Dendritic cell treated with granulocyte-macrophage colony-stimulating factor and Interleukin-4, amounts not matched to agents 40 ng/mL and 50 ng/mL, for 4 days (primary cell): ENCODE results near the gene ATF7IP2.
"Not testable (repeated sequence)": the region's sequence is repeated elsewhere in the genome, so short reads cannot be mapped to it uniquely, and the experiment has no call there.

Experiments
- H3K27ac Mint-ChIP-seq: one replicate; pipeline ENCODE4 v1.8.0; 2022; ENCODE audit warnings: mild to moderate bottlenecking, mixed read lengths
- H3K27me3 Mint-ChIP-seq: one replicate; pipeline ENCODE4 v1.8.0; 2022; ENCODE audit warnings: mild to moderate bottlenecking, mixed read lengths
- H3K36me3 Mint-ChIP-seq: one replicate; pipeline ENCODE4 v1.8.0; 2022; ENCODE audit warnings: low read depth, mixed read lengths
- H3K4me1 Mint-ChIP-seq: one replicate; pipeline ENCODE4 v1.8.0; 2022; ENCODE audit warnings: low read depth, mixed read lengths
- H3K4me3 Mint-ChIP-seq: one replicate; pipeline ENCODE4 v1.8.0; 2022; ENCODE audit warnings: mild to moderate bottlenecking, moderate library complexity, mixed read lengths
- H3K9me3 Mint-ChIP-seq: one replicate; pipeline ENCODE4 v1.8.0; 2022; ENCODE audit warnings: mixed read lengths
- intact Hi-C: fragments of 100-400 bp; cut with micrococcal nuclease; formaldehyde crosslinking; loops from one replicate; pipeline ENCODE4 v1.15.0; 2022

ATF7IP2 gene

GRCh38 chr16:10366619-10367018 is 19.2 kb upstream of the ATF7IP2 start:
- H3K27me3 Mint-ChIP-seq, intact Hi-C loops, H3K27ac Mint-ChIP-seq, H3K36me3 Mint-ChIP-seq, H3K4me3 Mint-ChIP-seq, H3K4me1 Mint-ChIP-seq, H3K9me3 Mint-ChIP-seq: not testable (repeated sequence)

DNA sequence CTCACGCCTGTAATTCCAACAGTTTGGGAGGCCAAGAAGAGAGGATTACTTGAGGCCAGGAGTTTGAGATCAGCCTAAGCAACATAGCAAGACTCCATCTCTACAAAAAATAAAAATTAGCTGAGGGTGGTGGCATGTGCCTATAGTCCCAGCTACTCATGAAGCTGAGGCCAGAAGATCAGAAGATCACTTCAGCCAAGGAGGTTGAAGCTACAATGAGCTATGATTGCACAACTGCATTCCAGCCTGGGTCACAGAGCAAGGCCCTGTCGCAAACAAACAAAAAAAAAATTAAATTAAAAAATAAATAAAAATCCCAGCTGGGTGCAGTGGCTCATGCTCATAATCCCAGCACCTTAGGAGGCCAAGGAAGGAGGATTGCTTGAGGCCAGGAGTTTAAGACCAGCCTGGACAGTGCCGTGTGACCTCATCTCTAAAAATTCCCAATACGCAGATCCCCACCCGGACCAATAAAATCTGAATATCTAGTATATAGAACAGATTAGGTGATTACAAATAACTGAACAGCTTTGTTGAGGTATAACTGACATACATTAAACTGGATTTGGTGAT is 18.2 kb upstream of the ATF7IP2 start:
- Mint-ChIP-seq H3K36me3 (no peaks in the 10 kb centered on the region), H3K27ac (no peak overlapping the region), H3K4me3 (no peak overlapping the region), H3K4me1 (no peaks in the 10 kb centered on the region), H3K9me3 (no peaks in the 10 kb centered on the region), H3K27me3 (no peaks in the 10 kb centered on the region)
- intact Hi-C loops, result no loop called here

- Mint-ChIP-seq H3K36me3 (no peaks in the 10 kb centered on the region), H3K4me3 (no peak overlapping the region), H3K4me1 (no peaks in the 10 kb centered on the region), H3K9me3 (no peaks in the 10 kb centered on the region), H3K27me3 (no peaks in the 10 kb centered on the region), H3K27ac (no peak overlapping the region)
- intact Hi-C loops, result no loop called here
Observed at GRCh38 chr16:10368969-10369551, 16.8 kb upstream of the ATF7IP2 start.

GRCh38 chr16:10370096-10370726 is 15.7 kb upstream of the ATF7IP2 start:
- Mint-ChIP-seq H3K36me3 (no peaks in the 10 kb centered on the region), H3K4me1 (no peaks in the 10 kb centered on the region), H3K27me3 (no peaks in the 10 kb centered on the region), H3K9me3 (no peaks in the 10 kb centered on the region), H3K27ac (no peak overlapping the region), H3K4me3 (no peak overlapping the region)
- intact Hi-C loops, result no loop called here

DNA sequence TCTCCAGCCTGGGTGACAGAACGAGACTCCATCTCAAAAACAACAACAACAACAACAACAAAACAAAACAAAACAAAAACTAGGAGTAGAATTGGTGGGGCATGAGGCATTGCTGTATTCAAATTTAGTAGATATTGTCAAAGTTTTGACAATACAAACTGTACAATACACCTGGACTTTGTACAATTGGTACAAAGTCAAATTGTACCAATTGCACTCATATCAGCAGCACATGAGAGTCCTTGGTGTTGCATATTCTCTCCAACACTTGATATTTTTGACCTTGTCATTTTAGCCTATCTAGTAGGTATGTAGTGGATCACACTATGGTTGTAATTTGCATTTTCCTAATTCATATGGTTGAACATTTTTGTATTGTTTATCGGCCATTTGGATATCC is 14.3 kb upstream of the ATF7IP2 start:
- Mint-ChIP-seq H3K27ac (no peak overlapping the region), H3K36me3 (no peaks in the 10 kb centered on the region), H3K4me1 (no peaks in the 10 kb centered on the region), H3K27me3 (no peaks in the 10 kb centered on the region), H3K4me3 (no peak overlapping the region), H3K9me3 (no peaks in the 10 kb centered on the region)
- intact Hi-C loops, result no loop called here

GRCh38 chr16:10373556-10373955 is 12.3 kb upstream of the ATF7IP2 start:
- H3K4me1 Mint-ChIP-seq, result no peaks in the 10 kb centered on the region
- H3K27ac Mint-ChIP-seq, result no peak overlapping the region
- H3K27me3 Mint-ChIP-seq, result no peaks in the 10 kb centered on the region
- intact Hi-C loops, result no loop called here
- no peaks in the 10 kb centered on the region for H3K36me3 Mint-ChIP-seq
- no peak overlapping the region for H3K4me3 Mint-ChIP-seq
- no peaks in the 10 kb centered on the region for H3K9me3 Mint-ChIP-seq

GRCh38 chr16:10376229-10376628 is 9.6 kb upstream of the ATF7IP2 start:
- H3K4me3 Mint-ChIP-seq, result no peak overlapping the region
- intact Hi-C loops, result no loop called here
- H3K27ac Mint-ChIP-seq, result no peak overlapping the region
- H3K36me3 Mint-ChIP-seq, result no peaks in the 10 kb centered on the region
- no peaks in the 10 kb centered on the region for H3K9me3 Mint-ChIP-seq
- H3K27me3 Mint-ChIP-seq, result no peaks in the 10 kb centered on the region
- H3K4me1 Mint-ChIP-seq, result no peaks in the 10 kb centered on the region

DNA sequence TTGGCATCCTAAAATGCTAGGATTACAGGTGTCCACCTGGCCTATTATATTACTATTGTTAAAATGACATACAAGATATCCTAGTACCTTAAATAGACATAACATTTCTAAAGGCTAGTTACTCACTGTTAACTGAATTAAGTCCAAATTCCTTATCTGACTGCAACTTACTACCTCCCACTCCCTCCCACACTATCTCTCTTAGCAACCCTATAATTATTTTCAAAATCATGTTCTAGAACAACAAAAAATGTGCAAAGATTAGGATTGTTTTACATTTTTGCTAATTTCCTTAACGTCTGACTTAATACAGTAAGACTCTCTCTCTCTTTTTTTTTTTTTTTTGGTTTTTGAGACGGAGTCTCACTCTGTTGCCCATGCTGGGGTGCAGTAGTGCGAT is 2.2 kb upstream of the ATF7IP2 start:
- Mint-ChIP-seq H3K36me3 (peaks cover 18% of the 10 kb centered on the region), H3K27me3 (no peaks in the 10 kb centered on the region), H3K4me3 (no peak overlapping the region), H3K9me3 (no peaks in the 10 kb centered on the region), H3K4me1 (peaks cover 11% of the 10 kb centered on the region), H3K27ac (no peak overlapping the region)
- intact Hi-C loops, result no loop called here

- H3K27ac Mint-ChIP-seq, result peak overlapping the region; percentile 93
- peaks cover 11% of the 10 kb centered on the region for H3K4me1 Mint-ChIP-seq
- intact Hi-C loops, result no loop called here
- H3K4me3 Mint-ChIP-seq, result peak overlapping the region; percentile 95
- H3K27me3 Mint-ChIP-seq, result no peaks in the 10 kb centered on the region
- H3K36me3 Mint-ChIP-seq, result peaks cover 24% of the 10 kb centered on the region
- H3K9me3 Mint-ChIP-seq, result no peaks in the 10 kb centered on the region
Observed at GRCh38 chr16:10386517-10387100, 748 bp downstream of the ATF7IP2 start.

DNA sequence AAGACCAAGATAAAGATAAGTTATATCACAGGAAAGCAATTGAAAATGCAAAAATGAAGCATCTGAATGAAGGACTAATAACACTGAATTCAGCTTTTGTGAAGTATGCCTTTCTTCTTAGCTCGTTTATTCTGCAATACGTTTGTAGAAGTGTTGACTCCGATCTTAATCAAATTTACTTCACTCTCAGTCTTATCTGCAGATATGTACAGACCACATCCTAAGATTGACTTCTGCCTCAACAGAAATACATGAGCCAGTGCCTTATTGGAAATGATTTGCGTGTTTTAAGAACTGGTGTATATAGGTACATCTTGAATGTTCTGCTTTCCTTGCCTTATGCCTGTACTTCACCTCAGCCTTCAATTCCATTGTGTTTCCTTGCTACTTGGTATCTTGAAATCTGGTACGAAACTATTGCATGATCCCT is 1.3 kb downstream of the ATF7IP2 start:
- intact Hi-C loops, result no loop called here
- Mint-ChIP-seq H3K27me3 (no peaks in the 10 kb centered on the region), H3K4me1 (peaks cover 11% of the 10 kb centered on the region), H3K36me3 (peaks cover 24% of the 10 kb centered on the region), H3K9me3 (no peaks in the 10 kb centered on the region), H3K27ac (no peak overlapping the region), H3K4me3 (peak overlapping the region; percentile 95)

GRCh38 chr16:10388988-10389387 is 3.1 kb downstream of the ATF7IP2 start:
- H3K36me3 Mint-ChIP-seq, result peaks cover 24% of the 10 kb centered on the region
- no peak overlapping the region for H3K27ac Mint-ChIP-seq
- intact Hi-C loops, result no loop called here
- H3K27me3 Mint-ChIP-seq, result no peaks in the 10 kb centered on the region
- no peaks in the 10 kb centered on the region for H3K9me3 Mint-ChIP-seq
- H3K4me3 Mint-ChIP-seq, result no peak overlapping the region
- peaks cover 11% of the 10 kb centered on the region for H3K4me1 Mint-ChIP-seq

DNA sequence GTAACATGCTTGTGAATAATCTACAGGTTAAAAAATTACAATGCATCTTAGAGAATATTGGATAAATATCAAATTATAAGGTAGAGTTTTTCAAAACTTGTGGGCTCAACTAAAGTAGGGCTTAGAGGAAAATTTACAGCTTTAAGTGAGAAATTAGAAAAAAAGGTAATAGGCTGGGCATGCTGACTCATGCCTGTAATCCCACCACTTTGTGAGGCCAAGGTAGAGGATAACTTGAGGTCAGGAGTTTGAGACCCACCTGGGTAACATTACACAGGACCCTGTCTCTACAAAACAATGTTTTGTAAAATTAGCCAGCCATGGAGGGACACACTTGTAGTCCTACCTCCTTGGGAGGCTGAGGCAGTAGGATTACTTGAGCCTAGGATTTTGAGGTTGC is 4.5 kb downstream of the ATF7IP2 start:
- H3K4me1 Mint-ChIP-seq, result peaks cover 15% of the 10 kb centered on the region
- no peak overlapping the region for H3K27ac Mint-ChIP-seq
- H3K27me3 Mint-ChIP-seq, result no peaks in the 10 kb centered on the region
- H3K36me3 Mint-ChIP-seq, result peaks cover 24% of the 10 kb centered on the region
- H3K4me3 Mint-ChIP-seq, result no peak overlapping the region
- intact Hi-C loops, result no loop called here
- no peaks in the 10 kb centered on the region for H3K9me3 Mint-ChIP-seq

DNA sequence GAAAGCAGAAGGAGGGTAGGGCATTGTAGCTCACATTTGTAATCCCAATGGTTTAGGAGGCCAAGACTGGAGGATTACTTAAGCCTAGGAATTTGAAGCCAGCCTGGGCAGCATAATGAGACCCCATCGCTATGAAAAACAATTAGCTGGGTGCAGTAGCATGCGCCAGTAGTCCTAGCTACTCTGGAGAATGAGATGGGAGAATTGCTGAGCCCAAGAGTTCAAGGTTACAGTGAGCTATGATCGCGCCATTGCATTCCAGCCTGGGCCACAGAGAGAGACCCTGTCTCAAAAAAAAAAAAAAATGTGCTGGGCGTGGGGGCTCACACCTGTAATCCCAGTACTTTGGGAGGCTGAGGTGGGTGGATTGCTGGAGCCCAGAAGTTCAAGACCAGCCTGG is 5.0 kb downstream of the ATF7IP2 start:
- H3K4me1 Mint-ChIP-seq, result peaks cover 15% of the 10 kb centered on the region
- no peaks in the 10 kb centered on the region for H3K9me3 Mint-ChIP-seq
- no peaks in the 10 kb centered on the region for H3K27me3 Mint-ChIP-seq
- H3K4me3 Mint-ChIP-seq, result no peak overlapping the region
- intact Hi-C loops, result no loop called here
- H3K27ac Mint-ChIP-seq, result no peak overlapping the region
- peaks cover 21% of the 10 kb centered on the region for H3K36me3 Mint-ChIP-seq

DNA sequence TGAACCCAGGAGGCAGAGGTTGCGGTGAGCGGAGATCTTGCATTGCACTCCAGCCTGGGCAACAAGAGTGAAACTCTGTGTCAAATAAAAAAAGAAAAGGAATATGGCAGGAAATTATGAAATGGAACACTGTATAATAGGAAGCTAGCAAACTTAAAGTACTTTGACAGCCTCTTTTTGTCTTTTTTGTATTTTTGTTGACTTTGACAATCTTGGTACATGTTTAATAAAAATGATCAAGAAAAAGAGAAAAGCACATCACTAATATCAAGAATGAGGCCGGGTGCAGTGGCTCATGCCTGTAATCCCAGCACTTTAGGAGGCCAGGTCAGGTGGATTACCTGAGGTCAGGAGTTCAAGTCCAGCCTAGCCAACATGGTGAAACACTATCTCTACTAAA is 5.5 kb downstream of the ATF7IP2 start:
- Mint-ChIP-seq H3K4me1 (peaks cover 15% of the 10 kb centered on the region), H3K36me3 (peaks cover 16% of the 10 kb centered on the region), H3K27me3 (no peaks in the 10 kb centered on the region), H3K9me3 (no peaks in the 10 kb centered on the region), H3K27ac (no peak overlapping the region), H3K4me3 (no peak overlapping the region)
- intact Hi-C loops, result no loop called here
